Esophagus muscularis mucosa (tissue), 4 donors: ENCODE measurements around the gene MON2. TPM values are rescaled to one million over a fixed set of nuclear protein-coding genes. Genes with fewer than 3 reads are reported as not detected.
A peak's percentile ranks its signal among the peaks of the same experiment; 100 is the strongest.

Source experiments
- DNase-seq: peaks from one replicate; pipeline ENCODE4 v3.0.0-alpha.2; 2017; ENCODE audit errors: extremely low spot score
- H3K27ac ChIP-seq, 4 donors: fragments of 200-600 bp; sonication (generic); replicated peaks in 1 of 4; 1 replicate in 3 of 4; 2 replicates in 1 of 4; pipeline ENCODE4 v1.5.1; 2016 to 2019; ENCODE audit warnings: mild to moderate bottlenecking in 1 of 4
- H3K27me3 ChIP-seq, 4 donors: fragments of 200-600 bp; sonication (generic); one replicate each; pipeline versions ENCODE4 v1.5.1 to v1.6.0; 2016 to 2019
- H3K36me3 ChIP-seq, 4 donors: fragments of 200-600 bp; sonication (generic); one replicate each; pipeline ENCODE4 v1.5.1; 2016 to 2019
- H3K4me1 ChIP-seq, 4 donors: fragments of 200-600 bp; sonication (generic); one replicate each; pipeline ENCODE4 v1.5.1; 2016 to 2019
- H3K4me3 ChIP-seq, 4 donors: fragments of 200-600 bp; sonication (generic); 1 replicate in 2 of 4; 2 replicates in 2 of 4; pipeline ENCODE4 v1.5.1; 2016 to 2019; ENCODE audit warnings: mild to moderate bottlenecking in 4 of 4, moderate library complexity in 1 of 4
- H3K9me3 ChIP-seq, 4 donors: fragments of 200-600 bp; sonication (generic); 1 replicate in 3 of 4; 2 replicates in 1 of 4; pipeline ENCODE4 v1.5.1; 2016 to 2019
- EP300 ChIP-seq: sonication (generic); formaldehyde crosslinking; IDR thresholded peaks from one replicate; pipeline ENCODE4 v1.6.1; 2017; ENCODE audit warnings: antibody characterized with exemption
- POLR2A ChIP-seq: fragments of 450-650 bp; IDR thresholded peaks from one replicate; pipeline ENCODE4 v1.6.1; 2017; ENCODE audit warnings: antibody characterized with exemption, moderate library complexity, mild to moderate bottlenecking, low read depth
- POLR2AphosphoS5 ChIP-seq, 2 donors: sonication (generic); formaldehyde crosslinking; IDR thresholded peaks; one replicate each; pipeline ENCODE4 v1.6.1; 2017; ENCODE audit warnings: antibody characterized with exemption in 2 of 2
- WGBS: methylation state at CpG from one replicate; pipeline ENCODE4 v1.1.5; 2018; 5-methylcytosine and 5-hydroxymethylcytosine counted together
- intact Hi-C: fragments of 100-400 bp; cut with DNase I; formaldehyde crosslinking; loops from one replicate; pipeline ENCODE4 v1.15.1; 2023
- total RNA-seq, 4 donors: library from RNA; depleted of rRNA; stranded (reverse); fragments of >200 nt; gene quantifications; one replicate each; pipeline versions ENCODE4 v1.1.0 to v1.2.1, GENCODE V29; 2016
- TF ChIP-seq, protein P1 (sequence below), 3 experiments: fragments of 200-600 bp in 2 of 3; fragments of 450-650 bp in 1 of 3; sonication (generic) in 2 of 3; IDR thresholded peaks; one replicate each; pipeline ENCODE4 v1.5.1; 2017 to 2019; ENCODE audit warnings: antibody characterized with exemption in 3 of 3, mild to moderate bottlenecking in 2 of 3, moderate library complexity in 1 of 3

The MON2 gene
- total RNA-seq, 4 donors from 2014 or later: 21.5 to 47.3 (median 30.8) TPM

DNA sequence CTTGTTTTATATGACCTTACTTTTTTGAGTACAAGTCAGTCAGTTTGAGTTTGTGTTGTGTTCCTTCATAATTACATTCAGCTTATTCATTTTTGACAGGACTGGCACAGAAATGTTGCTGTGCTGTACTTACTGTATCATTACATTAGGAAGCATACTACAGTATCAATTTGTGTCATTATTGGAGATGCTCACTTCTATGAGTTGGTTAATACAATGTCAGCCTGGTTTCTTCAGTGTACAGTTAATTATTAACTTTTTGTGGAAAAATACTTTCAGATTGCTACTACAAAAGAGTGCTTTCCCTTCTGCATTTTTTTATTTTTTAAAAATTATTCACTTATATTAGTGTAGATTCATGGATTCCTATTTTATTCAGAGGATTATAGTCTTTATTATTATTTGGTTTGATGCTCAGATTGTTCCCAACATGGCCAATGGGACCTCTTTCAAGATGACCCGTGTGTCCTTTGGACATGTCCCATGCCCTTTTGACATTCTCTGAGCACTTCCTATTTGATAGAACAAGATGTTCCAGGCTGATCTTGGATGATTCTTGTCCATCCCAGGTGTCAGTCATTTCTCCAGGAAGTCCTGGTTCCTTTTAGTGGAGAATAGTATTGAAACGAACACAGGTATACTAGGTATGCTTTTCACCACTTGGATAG is 66.6 kb downstream of the MON2 start:
- no peak for DNase-seq
- H3K27me3 ChIP-seq: no peaks in the 10 kb centered on the region
- 96% methylated on average over 2 of the region's 2 CpGs for WGBS
- peaks cover 3 to 11% (median 9%) of the 10 kb centered on the region in 4 donors for H3K4me1 ChIP-seq
- peaks cover 0 to 71% (median 24%) of the 10 kb centered on the region in 4 donors for H3K36me3 ChIP-seq
- H3K9me3 ChIP-seq: no peaks in the 10 kb centered on the region
- no peak overlapping the region for H3K4me3 ChIP-seq
- TF ChIP-seq, protein P1, sequence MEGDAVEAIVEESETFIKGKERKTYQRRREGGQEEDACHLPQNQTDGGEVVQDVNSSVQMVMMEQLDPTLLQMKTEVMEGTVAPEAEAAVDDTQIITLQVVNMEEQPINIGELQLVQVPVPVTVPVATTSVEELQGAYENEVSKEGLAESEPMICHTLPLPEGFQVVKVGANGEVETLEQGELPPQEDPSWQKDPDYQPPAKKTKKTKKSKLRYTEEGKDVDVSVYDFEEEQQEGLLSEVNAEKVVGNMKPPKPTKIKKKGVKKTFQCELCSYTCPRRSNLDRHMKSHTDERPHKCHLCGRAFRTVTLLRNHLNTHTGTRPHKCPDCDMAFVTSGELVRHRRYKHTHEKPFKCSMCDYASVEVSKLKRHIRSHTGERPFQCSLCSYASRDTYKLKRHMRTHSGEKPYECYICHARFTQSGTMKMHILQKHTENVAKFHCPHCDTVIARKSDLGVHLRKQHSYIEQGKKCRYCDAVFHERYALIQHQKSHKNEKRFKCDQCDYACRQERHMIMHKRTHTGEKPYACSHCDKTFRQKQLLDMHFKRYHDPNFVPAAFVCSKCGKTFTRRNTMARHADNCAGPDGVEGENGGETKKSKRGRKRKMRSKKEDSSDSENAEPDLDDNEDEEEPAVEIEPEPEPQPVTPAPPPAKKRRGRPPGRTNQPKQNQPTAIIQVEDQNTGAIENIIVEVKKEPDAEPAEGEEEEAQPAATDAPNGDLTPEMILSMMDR (IDR thresholded peaks at IDR 0.05): no peak
- no peak for TF ChIP-seq POLR2AphosphoS5 (IDR thresholded peaks at IDR 0.05)
- H3K27ac ChIP-seq: no peak overlapping the region
- intact Hi-C loops: no loop called here

DNA sequence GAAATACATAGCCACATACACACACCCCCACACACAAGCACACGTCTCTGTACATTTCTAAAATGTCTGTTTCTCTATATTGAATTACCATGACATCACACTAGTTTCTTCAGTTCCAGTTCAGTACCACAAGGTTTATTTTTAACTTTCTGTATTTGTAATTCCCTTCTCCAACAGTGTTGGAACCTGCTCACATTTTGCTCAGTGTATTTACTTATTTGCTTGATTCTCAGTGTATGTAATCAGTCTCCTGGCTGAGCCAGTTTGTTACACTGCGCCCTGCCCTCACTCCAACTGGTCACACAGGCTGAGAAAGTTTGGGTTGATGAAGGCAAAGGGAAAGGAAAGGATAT is 67.1 kb downstream of the MON2 start:
- TF ChIP-seq POLR2A (no peak), EP300 (no peak), POLR2AphosphoS5 (IDR thresholded peaks at IDR 0.05) (no peak)
- TF ChIP-seq, protein P1 (IDR thresholded peaks at IDR 0.05): no peak
- no peak overlapping the region for H3K27ac ChIP-seq
- H3K27me3 ChIP-seq: no peaks in the 10 kb centered on the region
- H3K4me1 ChIP-seq: peaks cover 3 to 13% (median 12%) of the 10 kb centered on the region in 4 donors
- no peak for DNase-seq
- H3K36me3 ChIP-seq: peaks cover 0 to 68% (median 27%) of the 10 kb centered on the region in 4 donors
- intact Hi-C loops: no loop called here
- 91% methylated on average over 2 of the region's 2 CpGs for WGBS
- no peaks in the 10 kb centered on the region for H3K9me3 ChIP-seq
- H3K4me3 ChIP-seq: no peak overlapping the region

DNA sequence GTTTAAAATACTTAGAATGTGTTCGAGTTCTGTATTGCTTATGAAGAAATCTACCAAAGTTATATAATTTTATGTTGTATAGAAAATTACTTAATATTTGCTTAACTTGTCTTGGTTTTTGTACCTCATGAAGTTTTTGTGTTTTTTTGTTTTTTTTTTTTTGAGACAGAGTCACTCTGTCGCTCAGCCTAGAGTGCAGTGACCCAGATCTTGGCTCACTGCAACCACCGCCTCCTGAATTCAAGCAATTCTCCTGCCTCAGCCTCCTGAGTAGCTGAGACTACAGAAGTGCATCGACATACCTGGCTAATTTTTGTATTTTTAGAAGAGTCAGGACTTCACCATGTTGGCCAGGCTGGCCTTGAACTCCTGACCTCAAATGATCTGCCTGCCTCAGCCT is 69.9 kb downstream of the MON2 start:
- no peaks in the 10 kb centered on the region for H3K27me3 ChIP-seq
- DNase-seq: no peak
- TF ChIP-seq, protein P1 (IDR thresholded peaks at IDR 0.05): no peak
- no peak for TF ChIP-seq POLR2A
- no peak for TF ChIP-seq EP300
- TF ChIP-seq POLR2AphosphoS5 (IDR thresholded peaks at IDR 0.05): no peak
- peaks cover 3 to 13% (median 12%) of the 10 kb centered on the region in 4 donors for H3K4me1 ChIP-seq
- WGBS: 88% methylated on average over 4 of the region's 4 CpGs
- no peak overlapping the region for H3K27ac ChIP-seq
- H3K9me3 ChIP-seq: no peaks in the 10 kb centered on the region
- H3K36me3 ChIP-seq: peaks cover 3 to 73% (median 34%) of the 10 kb centered on the region in 4 donors
- no peak overlapping the region for H3K4me3 ChIP-seq
- intact Hi-C loops: loop anchor here (5.0 kb wide), 1 partner anchor 99 kb away; no protein-coding TSS in a partner anchor

DNA sequence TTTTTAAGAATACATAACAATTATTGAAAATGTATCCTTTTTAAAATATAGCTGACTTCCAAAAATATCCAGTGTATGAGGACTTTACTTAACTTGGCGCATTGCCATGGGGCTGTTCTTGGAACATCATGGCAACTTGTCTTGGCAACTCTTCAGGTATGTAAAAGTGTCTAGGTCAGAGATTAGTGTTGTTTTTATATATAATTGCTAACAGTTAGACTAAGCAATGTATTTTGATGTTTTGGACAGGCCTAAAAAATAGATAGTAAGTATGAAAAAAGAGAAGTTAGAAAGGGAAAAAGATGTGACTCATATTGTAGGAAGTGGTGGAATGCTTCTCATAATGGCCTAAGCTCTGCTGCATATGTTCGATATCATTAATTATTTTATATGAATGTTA is 70.9 kb downstream of the MON2 start:
- 81% methylated on average over 2 of the region's 2 CpGs for WGBS
- no peaks in the 10 kb centered on the region for H3K27me3 ChIP-seq
- peak overlapping the region in 1 of 4 donors; percentile 12 for H3K27ac ChIP-seq
- no peak overlapping the region for H3K4me3 ChIP-seq
- no peaks in the 10 kb centered on the region for H3K9me3 ChIP-seq
- peaks cover 3 to 13% (median 12%) of the 10 kb centered on the region in 4 donors for H3K4me1 ChIP-seq
- intact Hi-C loops: loop anchor here (5.0 kb wide), 1 partner anchor 100 kb away; no protein-coding TSS in a partner anchor
- no peak for DNase-seq
- H3K36me3 ChIP-seq: peaks cover 3 to 67% (median 36%) of the 10 kb centered on the region in 4 donors
- TF ChIP-seq POLR2AphosphoS5 (IDR thresholded peaks at IDR 0.05) (no peak), POLR2A (no peak), EP300 (no peak)

DNA sequence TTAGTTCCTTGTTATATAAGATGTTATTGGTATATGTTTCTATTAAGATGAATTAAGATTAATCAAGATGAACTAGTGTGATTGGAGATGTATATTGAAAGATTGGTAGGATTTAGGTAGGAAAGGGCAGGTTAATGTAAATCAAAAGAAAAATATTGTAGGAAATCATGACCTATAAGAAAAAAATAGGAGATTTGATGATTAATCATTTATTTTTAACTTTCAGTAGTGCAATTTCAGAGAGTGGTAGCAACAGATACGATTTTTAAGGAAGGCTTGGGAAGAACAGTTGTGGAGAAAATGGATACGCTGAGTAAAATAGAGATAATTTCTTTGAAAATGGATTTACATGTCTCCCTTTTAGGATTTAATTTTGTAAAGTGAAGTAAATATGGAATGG is 73.7 kb downstream of the MON2 start:
- Histone ChIP-seq H3K36me3 (peaks cover 3 to 71% (median 46%) of the 10 kb centered on the region in 4 donors), H3K4me3 (no peak overlapping the region), H3K9me3 (no peaks in the 10 kb centered on the region), H3K4me1 (peaks cover 3 to 13% (median 12%) of the 10 kb centered on the region in 4 donors), H3K27ac (no peak overlapping the region), H3K27me3 (no peaks in the 10 kb centered on the region)
- no peak for TF ChIP-seq POLR2A
- no peak for TF ChIP-seq POLR2AphosphoS5 (IDR thresholded peaks at IDR 0.05)
- TF ChIP-seq, protein P1 (IDR thresholded peaks at IDR 0.05): no peak
- TF ChIP-seq EP300: no peak
- no peak for DNase-seq
- intact Hi-C loops: no loop called here
- 93% methylated on average over 2 of the region's 2 CpGs for WGBS
